ENCODE results near the gene TMSB4X. TPM values are rescaled to one million over a fixed set of nuclear protein-coding genes. Genes with fewer than 3 reads are reported as not detected.
A peak's percentile ranks its signal among the peaks of the same experiment; 100 is the strongest.

The TMSB4X gene
- total and polyA plus RNA-seq, 4 donors = 2,440 to 3,659 (median 2,708) TPM

GRCh38 chrX:12953420-12953819 lies 21.5 kb upstream of the TMSB4X start:
- DNase-seq (ENCODE audit: low read depth in 4 of 6, low spot score in 6 of 6) = no peak
- 87% methylated on average over 7 of the region's 8 CpGs for WGBS (ENCODE audit: insufficient coverage)

GRCh38 chrX:12954376-12954775 lies 20.5 kb upstream of the TMSB4X start:
- H3K4me1 ChIP-seq (ENCODE audit: control insufficient read depth, insufficient read depth, low read length) = peaks cover 5% of the 10 kb centered on the region
- H3K9me3 ChIP-seq (ENCODE audit: control insufficient read depth, insufficient read depth, low read length) = no peaks in the 10 kb centered on the region
- peaks cover 5% of the 10 kb centered on the region for H3K27me3 ChIP-seq (ENCODE audit: control insufficient read depth, insufficient read depth, low read length)
- no peak overlapping the region for H3K27ac ChIP-seq (ENCODE audit: low read depth, low read length)
- no peak overlapping the region for H3K4me3 ChIP-seq (ENCODE audit: low read depth, low read length)
- H3K36me3 ChIP-seq (ENCODE audit: control insufficient read depth, insufficient read depth, low read length) = no peaks in the 10 kb centered on the region
- no peak for DNase-seq (ENCODE audit: low read depth in 4 of 6, low spot score in 6 of 6)
- 81% methylated on average over 6 of the region's 9 CpGs for WGBS (ENCODE audit: insufficient coverage)

More at GRCh38 chrX:12953420-12953819, 21.5 kb upstream of the TMSB4X start:
- Histone ChIP-seq H3K27ac (ENCODE audit: low read depth, low read length) (no peak overlapping the region), H3K27me3 (ENCODE audit: control insufficient read depth, insufficient read depth, low read length) (peaks cover 5% of the 10 kb centered on the region), H3K9me3 (ENCODE audit: control insufficient read depth, insufficient read depth, low read length) (no peaks in the 10 kb centered on the region), H3K4me3 (ENCODE audit: low read depth, low read length) (no peak overlapping the region), H3K36me3 (ENCODE audit: control insufficient read depth, insufficient read depth, low read length) (no peaks in the 10 kb centered on the region), H3K4me1 (ENCODE audit: control insufficient read depth, insufficient read depth, low read length) (peaks cover 5% of the 10 kb centered on the region)

GRCh38 chrX:12954981-12955380 lies 19.9 kb upstream of the TMSB4X start:
- WGBS (ENCODE audit: insufficient coverage) = 77% methylated on average over 4 of the region's 4 CpGs
- H3K4me3 ChIP-seq (ENCODE audit: low read depth, low read length) = no peak overlapping the region
- H3K9me3 ChIP-seq (ENCODE audit: control insufficient read depth, insufficient read depth, low read length) = no peaks in the 10 kb centered on the region
- H3K36me3 ChIP-seq (ENCODE audit: control insufficient read depth, insufficient read depth, low read length) = no peaks in the 10 kb centered on the region
- H3K4me1 ChIP-seq (ENCODE audit: control insufficient read depth, insufficient read depth, low read length) = peaks cover 5% of the 10 kb centered on the region
- H3K27me3 ChIP-seq (ENCODE audit: control insufficient read depth, insufficient read depth, low read length) = peaks cover 5% of the 10 kb centered on the region
- no peak for DNase-seq (ENCODE audit: low read depth in 4 of 6, low spot score in 6 of 6)
- H3K27ac ChIP-seq (ENCODE audit: low read depth, low read length) = no peak overlapping the region

- Histone ChIP-seq H3K4me3 (ENCODE audit: low read depth, low read length) (no peak overlapping the region), H3K27ac (ENCODE audit: low read depth, low read length) (peak overlapping the region; percentile 40), H3K4me1 (ENCODE audit: control insufficient read depth, insufficient read depth, low read length) (peaks cover 5% of the 10 kb centered on the region), H3K27me3 (ENCODE audit: control insufficient read depth, insufficient read depth, low read length) (peaks cover 2% of the 10 kb centered on the region), H3K9me3 (ENCODE audit: control insufficient read depth, insufficient read depth, low read length) (no peaks in the 10 kb centered on the region), H3K36me3 (ENCODE audit: control insufficient read depth, insufficient read depth, low read length) (no peaks in the 10 kb centered on the region)
- no peak for DNase-seq (ENCODE audit: low read depth in 4 of 6, low spot score in 6 of 6)
- WGBS (ENCODE audit: insufficient coverage) = 60% methylated on average over 7 of the region's 20 CpGs
Observed at GRCh38 chrX:12955882-12956703, 18.8 kb upstream of the TMSB4X start.

GRCh38 chrX:12956704-12957534 lies 18.0 kb upstream of the TMSB4X start:
- no peaks in the 10 kb centered on the region for H3K9me3 ChIP-seq (ENCODE audit: control insufficient read depth, insufficient read depth, low read length)
- DNase-seq (ENCODE audit: low read depth in 4 of 6, low spot score in 6 of 6) = no peak
- peaks cover 5% of the 10 kb centered on the region for H3K4me1 ChIP-seq (ENCODE audit: control insufficient read depth, insufficient read depth, low read length)
- WGBS (ENCODE audit: insufficient coverage) = 60% methylated on average over 1 of the region's 8 CpGs
- no peaks in the 10 kb centered on the region for H3K27me3 ChIP-seq (ENCODE audit: control insufficient read depth, insufficient read depth, low read length)
- no peak overlapping the region for H3K4me3 ChIP-seq (ENCODE audit: low read depth, low read length)
- H3K27ac ChIP-seq (ENCODE audit: low read depth, low read length) = peak overlapping the region; percentile 40
- no peaks in the 10 kb centered on the region for H3K36me3 ChIP-seq (ENCODE audit: control insufficient read depth, insufficient read depth, low read length)

GRCh38 chrX:12958059-12958458 lies 16.9 kb upstream of the TMSB4X start:
- no peaks in the 10 kb centered on the region for H3K9me3 ChIP-seq (ENCODE audit: control insufficient read depth, insufficient read depth, low read length)
- H3K36me3 ChIP-seq (ENCODE audit: control insufficient read depth, insufficient read depth, low read length) = no peaks in the 10 kb centered on the region
- WGBS (ENCODE audit: insufficient coverage) = no CpG with 5 or more reads among the region's 5 CpGs
- H3K4me3 ChIP-seq (ENCODE audit: low read depth, low read length) = no peak overlapping the region
- H3K4me1 ChIP-seq (ENCODE audit: control insufficient read depth, insufficient read depth, low read length) = peaks cover 5% of the 10 kb centered on the region
- DNase-seq (ENCODE audit: low read depth in 4 of 6, low spot score in 6 of 6) = no peak
- H3K27ac ChIP-seq (ENCODE audit: low read depth, low read length) = no peak overlapping the region
- no peaks in the 10 kb centered on the region for H3K27me3 ChIP-seq (ENCODE audit: control insufficient read depth, insufficient read depth, low read length)

- no peak overlapping the region for H3K4me3 ChIP-seq (ENCODE audit: low read depth, low read length)
- WGBS (ENCODE audit: insufficient coverage) = no CpG with 5 or more reads among the region's 4 CpGs
Observed at GRCh38 chrX:12958461-12958860, 16.4 kb upstream of the TMSB4X start.

GRCh38 chrX:12961196-12961718 lies 13.7 kb upstream of the TMSB4X start:
- Histone ChIP-seq H3K27ac (ENCODE audit: low read depth, low read length) (no peak overlapping the region), H3K36me3 (ENCODE audit: control insufficient read depth, insufficient read depth, low read length) (no peaks in the 10 kb centered on the region), H3K4me3 (ENCODE audit: low read depth, low read length) (no peak overlapping the region), H3K27me3 (ENCODE audit: control insufficient read depth, insufficient read depth, low read length) (no peaks in the 10 kb centered on the region), H3K4me1 (ENCODE audit: control insufficient read depth, insufficient read depth, low read length) (peaks cover 2% of the 10 kb centered on the region), H3K9me3 (ENCODE audit: control insufficient read depth, insufficient read depth, low read length) (no peaks in the 10 kb centered on the region)
- DNase-seq (ENCODE audit: low read depth in 4 of 6, low spot score in 6 of 6) = no peak
- no CpG with 5 or more reads among the region's 2 CpGs for WGBS (ENCODE audit: insufficient coverage)

More at GRCh38 chrX:12958461-12958860, 16.4 kb upstream of the TMSB4X start:
- no peaks in the 10 kb centered on the region for H3K36me3 ChIP-seq (ENCODE audit: control insufficient read depth, insufficient read depth, low read length)
- no peak for DNase-seq (ENCODE audit: low read depth in 4 of 6, low spot score in 6 of 6)
- H3K4me1 ChIP-seq (ENCODE audit: control insufficient read depth, insufficient read depth, low read length) = peaks cover 5% of the 10 kb centered on the region
- no peaks in the 10 kb centered on the region for H3K9me3 ChIP-seq (ENCODE audit: control insufficient read depth, insufficient read depth, low read length)
- H3K27me3 ChIP-seq (ENCODE audit: control insufficient read depth, insufficient read depth, low read length) = no peaks in the 10 kb centered on the region
- no peak overlapping the region for H3K27ac ChIP-seq (ENCODE audit: low read depth, low read length)

GRCh38 chrX:12962041-12962504 lies 12.8 kb upstream of the TMSB4X start:
- Histone ChIP-seq H3K4me1 (ENCODE audit: control insufficient read depth, insufficient read depth, low read length) (no peaks in the 10 kb centered on the region), H3K27ac (ENCODE audit: low read depth, low read length) (no peak overlapping the region), H3K36me3 (ENCODE audit: control insufficient read depth, insufficient read depth, low read length) (no peaks in the 10 kb centered on the region), H3K4me3 (ENCODE audit: low read depth, low read length) (no peak overlapping the region), H3K9me3 (ENCODE audit: control insufficient read depth, insufficient read depth, low read length) (no peaks in the 10 kb centered on the region), H3K27me3 (ENCODE audit: control insufficient read depth, insufficient read depth, low read length) (no peaks in the 10 kb centered on the region)
- DNase-seq (ENCODE audit: low read depth in 4 of 6, low spot score in 6 of 6) = no peak
- 82% methylated on average over 4 of the region's 4 CpGs for WGBS (ENCODE audit: insufficient coverage)
